ENCODE measurements around the gene GRM7.

GRM7 gene

GRCh38 chr3:7508821-7509220 is 647.9 kb downstream of the GRM7 start:
- Histone ChIP-seq H3K27me3 (ENCODE audit: insufficient read depth, poor library complexity, severe bottlenecking) (no peaks in the 10 kb centered on the region), H3K4me3 (replicated peaks; ENCODE audit: insufficient read depth, low read length) (no peak overlapping the region), H3K27ac (replicated peaks) (no peak overlapping the region)
- DNase-seq (ENCODE audit: low read depth in 1 of 2, low spot score in 1 of 2): no peak
- TF ChIP-seq REST (IDR thresholded peaks at IDR 0.05; ENCODE audit: insufficient replicate concordance, low read depth): no peak
- TF ChIP-seq CTCF (IDR thresholded peaks at IDR 0.05; ENCODE audit: insufficient read depth, low read length): no peak
- no peak for TF ChIP-seq POLR2AphosphoS5 (IDR thresholded peaks at IDR 0.05; ENCODE audit: low read depth)
- TF ChIP-seq GABPA (IDR thresholded peaks at IDR 0.05; ENCODE audit: low read depth): no peak
- TF ChIP-seq SPI1 (IDR thresholded peaks at IDR 0.05; ENCODE audit: borderline replicate concordance, low read depth): no peak

- TF ChIP-seq POLR2AphosphoS5 (IDR thresholded peaks at IDR 0.05; ENCODE audit: low read depth) (no peak), CTCF (IDR thresholded peaks at IDR 0.05; ENCODE audit: insufficient read depth, low read length) (no peak), GABPA (IDR thresholded peaks at IDR 0.05; ENCODE audit: low read depth) (no peak), REST (IDR thresholded peaks at IDR 0.05; ENCODE audit: insufficient replicate concordance, low read depth) (no peak), SPI1 (IDR thresholded peaks at IDR 0.05; ENCODE audit: borderline replicate concordance, low read depth) (no peak)
- no peak overlapping the region for H3K4me3 ChIP-seq (replicated peaks; ENCODE audit: insufficient read depth, low read length)
- no peak for DNase-seq (ENCODE audit: low read depth in 1 of 2, low spot score in 1 of 2)
- no peaks in the 10 kb centered on the region for H3K27me3 ChIP-seq (ENCODE audit: insufficient read depth, poor library complexity, severe bottlenecking)
- H3K27ac ChIP-seq (replicated peaks): no peak overlapping the region
These were observed 651.1 kb downstream of the GRM7 start for GRCh38 chr3:7512048-7512447.

GRCh38 chr3:7518026-7518425 is 657.1 kb downstream of the GRM7 start:
- Histone ChIP-seq H3K27me3 (ENCODE audit: insufficient read depth, poor library complexity, severe bottlenecking) (no peaks in the 10 kb centered on the region), H3K4me3 (replicated peaks; ENCODE audit: insufficient read depth, low read length) (no peak overlapping the region), H3K27ac (replicated peaks) (no peak overlapping the region)
- TF ChIP-seq POLR2AphosphoS5 (IDR thresholded peaks at IDR 0.05; ENCODE audit: low read depth) (no peak), CTCF (IDR thresholded peaks at IDR 0.05; ENCODE audit: insufficient read depth, low read length) (no peak), GABPA (IDR thresholded peaks at IDR 0.05; ENCODE audit: low read depth) (no peak), SPI1 (IDR thresholded peaks at IDR 0.05; ENCODE audit: borderline replicate concordance, low read depth) (no peak), REST (IDR thresholded peaks at IDR 0.05; ENCODE audit: insufficient replicate concordance, low read depth) (no peak)
- no peak for DNase-seq (ENCODE audit: low read depth in 1 of 2, low spot score in 1 of 2)

All from HL-60 (cell line).